ENCODE data around the gene ZNHIT3.

DNA sequence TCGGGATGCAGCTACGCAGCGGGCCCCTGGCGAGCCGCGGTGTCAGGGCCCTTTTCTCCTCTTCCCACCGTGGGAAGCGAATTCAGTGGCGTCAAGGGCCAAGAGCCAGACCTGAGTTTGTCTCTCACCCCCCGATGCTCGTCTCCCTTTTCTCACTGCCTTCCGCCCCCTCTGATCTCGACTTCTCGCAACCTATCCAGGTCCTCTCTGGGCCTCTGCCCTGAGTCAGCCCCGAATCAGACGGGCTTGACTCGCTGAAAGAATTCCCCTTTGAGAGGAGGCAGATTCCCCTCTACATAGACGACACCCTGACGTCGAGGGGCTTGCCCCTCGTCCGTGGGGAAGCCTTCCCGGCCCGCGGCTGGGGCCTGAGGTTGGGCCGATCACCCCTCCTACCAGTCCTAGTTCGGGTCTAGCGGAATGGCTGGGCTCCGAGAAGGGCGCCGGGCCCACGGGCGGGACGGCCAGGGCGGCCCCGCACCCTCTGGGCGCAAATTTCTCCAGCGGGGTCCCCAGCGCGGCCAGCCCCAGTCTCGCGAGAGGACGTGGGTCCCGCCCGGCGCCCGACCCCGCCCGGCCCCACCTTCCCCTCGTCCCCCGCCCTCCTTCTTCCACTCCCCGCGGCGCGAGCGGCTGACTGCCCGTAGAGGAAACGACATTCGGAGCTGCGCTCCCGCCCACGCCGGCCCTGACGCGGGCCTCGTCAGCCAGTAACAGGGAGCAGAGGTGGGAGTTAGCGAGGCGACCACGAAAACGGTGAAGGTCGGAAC lies 58.0 kb downstream of the ZNHIT3 start, which contains the start of gene GGNBP2:
- TF ChIP-seq, protein P1, sequence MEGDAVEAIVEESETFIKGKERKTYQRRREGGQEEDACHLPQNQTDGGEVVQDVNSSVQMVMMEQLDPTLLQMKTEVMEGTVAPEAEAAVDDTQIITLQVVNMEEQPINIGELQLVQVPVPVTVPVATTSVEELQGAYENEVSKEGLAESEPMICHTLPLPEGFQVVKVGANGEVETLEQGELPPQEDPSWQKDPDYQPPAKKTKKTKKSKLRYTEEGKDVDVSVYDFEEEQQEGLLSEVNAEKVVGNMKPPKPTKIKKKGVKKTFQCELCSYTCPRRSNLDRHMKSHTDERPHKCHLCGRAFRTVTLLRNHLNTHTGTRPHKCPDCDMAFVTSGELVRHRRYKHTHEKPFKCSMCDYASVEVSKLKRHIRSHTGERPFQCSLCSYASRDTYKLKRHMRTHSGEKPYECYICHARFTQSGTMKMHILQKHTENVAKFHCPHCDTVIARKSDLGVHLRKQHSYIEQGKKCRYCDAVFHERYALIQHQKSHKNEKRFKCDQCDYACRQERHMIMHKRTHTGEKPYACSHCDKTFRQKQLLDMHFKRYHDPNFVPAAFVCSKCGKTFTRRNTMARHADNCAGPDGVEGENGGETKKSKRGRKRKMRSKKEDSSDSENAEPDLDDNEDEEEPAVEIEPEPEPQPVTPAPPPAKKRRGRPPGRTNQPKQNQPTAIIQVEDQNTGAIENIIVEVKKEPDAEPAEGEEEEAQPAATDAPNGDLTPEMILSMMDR (IDR thresholded peaks at IDR 0.05) = no peak
- TF ChIP-seq POLR2A (IDR thresholded peaks at IDR 0.05) = peak in 1 of 2 donors; percentile 70

All from lower leg skin (tissue), 3 donors.